ENCODE measurements around the gene SDR39U1.

Gene SDR39U1

GRCh38 chr14:24414077-24414476 lies 28.5 kb downstream of the SDR39U1 start (continued):
- no peak for TF ChIP-seq PRDM2 (tag by site-specific recombination; IDR thresholded peaks at IDR 0.05; ENCODE audit: borderline replicate concordance)
- TF ChIP-seq SALL2 (tag by site-specific recombination; IDR thresholded peaks at IDR 0.05; ENCODE audit: borderline replicate concordance), result no peak
- TF ChIP-seq ZNF433 (tag by site-specific recombination; IDR thresholded peaks at IDR 0.05; ENCODE audit: low read depth), result no peak
- no peak for TF ChIP-seq ZNF391 (tag by site-specific recombination; IDR thresholded peaks at IDR 0.05; ENCODE audit: borderline replicate concordance, low read depth)
- TF ChIP-seq ZNF837 (tag by site-specific recombination; IDR thresholded peaks at IDR 0.05), result no peak
- no peak for TF ChIP-seq ZNF202 (tag by site-specific recombination; IDR thresholded peaks at IDR 0.05; ENCODE audit: borderline replicate concordance)
- TF ChIP-seq TRIM28 (IDR thresholded peaks at IDR 0.05; ENCODE audit: borderline replicate concordance, low read length), result no peak

- H3K9me3 ChIP-seq (ENCODE audit: control insufficient read depth, insufficient read depth, low read depth, low read length), result no peaks in the 10 kb centered on the region
- peaks cover 0 to 82% of the 10 kb centered on the region in 2 experiments; a peak in 1 of 3 replicates for H3K36me3 ChIP-seq (ENCODE audit: control insufficient read depth in 2 of 2, insufficient read depth in 1 of 2, low read length in 2 of 2)
- no peaks in the 10 kb centered on the region for H3K4me1 ChIP-seq (ENCODE audit: control insufficient read depth, insufficient read depth, low read length)
- POLR2A ChIA-PET, result no interaction called here
- CTCF ChIA-PET, result interaction anchor here (0.6 to 3.5 kb wide), 8 partner anchors 12 to 79 kb away, joined by 3 to 23 read pairs (median 7); partner anchors contain the start of gene NYNRIN
- TF ChIP-seq CTCF (tag by site-specific recombination; IDR thresholded peaks at IDR 0.05) (peak; percentile 42; the same call in 1 of the 2 replicates), ZNF654 (tag by site-specific recombination; IDR thresholded peaks at IDR 0.05; ENCODE audit: low read depth) (no peak), ZBTB17 (tag by site-specific recombination; IDR thresholded peaks at IDR 0.05) (0 out of 2 replicates have a peak, but pooled peaks have one; percentile 19)
- H3K27ac ChIP-seq (ENCODE audit: extremely low read depth, low read depth, low read length), result no peak overlapping the region
- no peak overlapping the region for H3K4me3 ChIP-seq (ENCODE audit: low read depth, low read length)
Measured at GRCh38 chr14:24411443-24412389, 30.9 kb downstream of the SDR39U1 start.

- Histone ChIP-seq H3K27ac (ENCODE audit: extremely low read depth, low read depth, low read length) (no peak overlapping the region), H3K4me1 (ENCODE audit: control insufficient read depth, insufficient read depth, low read length) (no peaks in the 10 kb centered on the region), H3K36me3 (ENCODE audit: control insufficient read depth in 2 of 2, insufficient read depth in 1 of 2, low read length in 2 of 2) (peaks cover 0 to 74% of the 10 kb centered on the region in 2 experiments; a peak in 1 of 3 replicates), H3K4me3 (ENCODE audit: low read depth, low read length) (no peak overlapping the region), H3K9me3 (ENCODE audit: control insufficient read depth, insufficient read depth, low read depth, low read length) (no peaks in the 10 kb centered on the region)
- ChIA-PET POLR2A (no interaction called here), CTCF (interaction anchor here (1.2 to 3.5 kb wide), 3 partner anchors 22 to 77 kb away, joined by 9 to 15 read pairs (median 9); no protein-coding TSS in a partner anchor)
- TF ChIP-seq RBAK (tag by site-specific recombination; IDR thresholded peaks at IDR 0.05) (no peak), IKZF3 (tag by site-specific recombination; IDR thresholded peaks at IDR 0.05) (no peak), ZSCAN18 (tag by site-specific recombination; IDR thresholded peaks at IDR 0.05) (no peak), ZNF580 (tag by site-specific recombination; IDR thresholded peaks at IDR 0.05) (no peak), ZNF169 (tag by site-specific recombination; IDR thresholded peaks at IDR 0.05) (no peak), ZNF239 (tag by site-specific recombination; IDR thresholded peaks at IDR 0.05) (no peak), MEIS1 (CRISPR knock-in tag; IDR thresholded peaks at IDR 0.05; ENCODE audit: borderline replicate concordance) (no peak), ZNF768 (tag by site-specific recombination; IDR thresholded peaks at IDR 0.05) (no peak)
Measured at GRCh38 chr14:24409956-24410355, 32.6 kb downstream of the SDR39U1 start.
